ENCODE data around the gene ARRDC5. TPM values are rescaled to one million over a fixed set of nuclear protein-coding genes. Genes with fewer than 3 reads are reported as not detected.
"Not testable (repeated sequence)": the region's sequence is repeated elsewhere in the genome, so short reads cannot be mapped to it uniquely, and the experiment has no call there.

The ARRDC5 gene
- total RNA-seq (0.26 TPM), polyA plus RNA-seq (0.18 TPM)

DNA sequence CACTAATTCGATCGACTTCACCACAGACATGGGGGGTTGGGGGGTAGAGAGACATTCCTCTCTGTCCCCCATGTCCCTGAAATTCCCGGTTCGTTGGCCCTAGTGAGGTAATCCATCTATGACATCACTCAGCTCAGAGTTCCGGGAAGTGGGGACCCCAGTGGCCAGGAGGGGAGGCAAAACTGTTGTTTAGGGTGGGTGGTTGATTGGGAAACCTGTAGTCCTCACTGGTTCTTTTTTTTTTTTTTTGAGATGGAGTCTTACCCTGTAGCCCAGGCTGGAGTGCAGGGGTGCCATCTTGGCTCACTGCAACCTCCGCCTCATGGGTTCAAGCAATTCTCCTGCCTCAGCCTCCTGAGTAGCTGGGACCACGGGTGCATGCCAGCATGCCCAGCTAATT lies at the start of gene ARRDC5:
Gene ARRDC5, minus strand, starts transcription at position 101 of the 400 bp plus-strand sequence. Its CDS starts 71 bp downstream, at position 30.
- Histone ChIP-seq H3K4me3 (ENCODE audit: low read depth, low read length) (no peak within 1 kb of the TSS), H3K4me1 (ENCODE audit: insufficient read depth) (no peaks in the 10 kb centered on the region), H3K36me3 (ENCODE audit: insufficient read depth) (no peaks in the 10 kb centered on the region), H3K27ac (ENCODE audit: low read depth) (no peak within 1 kb of the TSS)
- WGBS: 72% methylated on average over 7 of the region's 7 CpGs
- DNase-seq (ENCODE audit: extremely low spot score): no peak

DNA sequence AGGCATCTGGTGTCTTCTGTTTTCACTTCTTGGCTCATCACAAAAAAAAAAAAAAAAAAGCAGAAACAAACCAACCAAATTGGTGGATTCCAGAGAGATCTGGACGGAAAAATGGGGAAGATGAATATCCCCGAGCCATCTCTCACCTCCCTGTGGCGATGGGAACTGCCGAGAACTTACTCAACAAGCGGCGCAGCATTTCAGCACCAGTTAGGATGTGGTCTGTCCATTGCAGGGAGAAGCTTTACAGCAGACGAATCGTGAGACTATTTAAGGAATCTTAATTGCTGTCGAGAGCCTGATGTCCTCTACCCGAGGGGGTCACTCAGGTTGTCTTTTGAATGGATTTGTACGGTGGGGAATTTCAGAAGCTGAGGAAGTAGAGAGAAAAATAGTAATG lies 49.0 kb upstream of the ARRDC5 start:
- Histone ChIP-seq H3K36me3 (ENCODE audit: insufficient read depth) (no peaks in the 10 kb centered on the region), H3K4me1 (ENCODE audit: insufficient read depth) (no peaks in the 10 kb centered on the region), H3K4me3 (ENCODE audit: low read depth, low read length) (no peak overlapping the region), H3K27ac (ENCODE audit: low read depth) (no peak overlapping the region)
- DNase-seq (ENCODE audit: extremely low spot score): no peak
- WGBS: 87% methylated on average over 11 of the region's 11 CpGs

DNA sequence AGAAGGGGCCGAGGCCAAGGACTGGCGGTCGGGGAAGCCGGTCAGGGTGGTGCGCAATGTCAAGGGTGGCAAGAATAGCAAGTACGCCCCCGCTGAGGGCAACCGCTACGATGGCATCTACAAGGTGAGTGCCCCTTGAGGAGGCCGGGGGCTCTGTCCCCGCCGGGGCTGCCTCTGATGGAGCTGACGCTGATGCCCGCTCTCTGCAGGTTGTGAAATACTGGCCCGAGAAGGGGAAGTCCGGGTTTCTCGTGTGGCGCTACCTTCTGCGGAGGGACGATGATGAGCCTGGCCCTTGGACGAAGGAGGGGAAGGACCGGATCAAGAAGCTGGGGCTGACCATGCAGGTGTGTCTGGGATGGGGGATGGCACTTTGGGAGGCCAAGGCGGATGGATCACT lies 48.0 kb upstream of the ARRDC5 start:
- not testable (repeated sequence) for H3K4me1 ChIP-seq (ENCODE audit: insufficient read depth); DNase-seq (ENCODE audit: extremely low spot score); H3K27ac ChIP-seq (ENCODE audit: low read depth); H3K4me3 ChIP-seq (ENCODE audit: low read depth, low read length); H3K36me3 ChIP-seq (ENCODE audit: insufficient read depth)
- 96% methylated on average over 23 of the region's 23 CpGs for WGBS

DNA sequence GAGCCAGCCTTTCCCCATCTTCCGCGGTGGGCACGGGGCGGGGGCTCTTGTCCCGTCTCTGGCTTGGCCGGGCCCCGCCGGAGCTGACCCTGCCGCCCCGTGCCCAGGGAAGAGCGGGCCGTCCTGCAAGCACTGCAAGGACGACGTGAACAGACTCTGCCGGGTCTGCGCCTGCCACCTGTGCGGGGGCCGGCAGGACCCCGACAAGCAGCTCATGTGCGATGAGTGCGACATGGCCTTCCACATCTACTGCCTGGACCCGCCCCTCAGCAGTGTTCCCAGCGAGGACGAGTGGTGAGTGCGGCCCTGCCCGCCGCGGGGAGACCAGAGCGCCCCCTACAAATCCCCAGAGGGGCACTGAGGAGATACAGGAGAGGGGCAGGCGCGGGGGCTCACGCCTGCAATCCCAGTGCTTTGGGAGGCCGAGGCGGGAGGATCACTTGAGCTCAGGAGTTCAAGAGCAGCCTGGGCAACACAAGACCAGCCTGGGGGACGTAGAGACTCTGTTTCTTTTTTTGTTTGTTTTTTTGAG lies 39.0 kb upstream of the ARRDC5 start:
- 98% methylated on average over 35 of the region's 35 CpGs for WGBS

DNA sequence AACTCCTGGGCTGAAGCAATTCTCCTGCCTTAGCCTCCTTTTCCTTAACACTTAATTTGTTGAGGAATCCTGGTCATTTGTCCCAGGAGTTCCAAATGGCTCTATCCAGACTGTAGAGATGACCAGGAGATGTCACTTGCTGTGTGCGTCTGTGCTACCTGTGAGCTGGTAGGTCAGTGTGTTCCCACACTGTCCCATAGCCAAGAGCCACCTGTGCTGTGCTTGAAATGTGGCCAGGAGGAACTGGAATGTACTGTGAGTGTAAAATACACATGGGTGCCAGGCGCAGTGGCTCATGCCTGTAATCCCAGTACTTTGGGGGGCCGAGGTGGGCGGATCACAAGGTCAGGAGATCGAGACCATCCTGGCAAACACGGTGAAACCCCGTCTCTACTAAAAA lies 36.8 kb upstream of the ARRDC5 start:
- no peak overlapping the region for H3K4me3 ChIP-seq (ENCODE audit: low read depth, low read length)
- no peaks in the 10 kb centered on the region for H3K36me3 ChIP-seq (ENCODE audit: insufficient read depth)
- no peaks in the 10 kb centered on the region for H3K4me1 ChIP-seq (ENCODE audit: insufficient read depth)
- H3K27ac ChIP-seq (ENCODE audit: low read depth): no peak overlapping the region
- DNase-seq (ENCODE audit: extremely low spot score): no peak
- WGBS: 91% methylated on average over 7 of the region's 7 CpGs

More for the DNA sequence above, 39.0 kb upstream of the ARRDC5 start:
- H3K4me3 ChIP-seq (ENCODE audit: low read depth, low read length); H3K36me3 ChIP-seq (ENCODE audit: insufficient read depth); H3K27ac ChIP-seq (ENCODE audit: low read depth); DNase-seq (ENCODE audit: extremely low spot score); H3K4me1 ChIP-seq (ENCODE audit: insufficient read depth): not testable (repeated sequence)

DNA sequence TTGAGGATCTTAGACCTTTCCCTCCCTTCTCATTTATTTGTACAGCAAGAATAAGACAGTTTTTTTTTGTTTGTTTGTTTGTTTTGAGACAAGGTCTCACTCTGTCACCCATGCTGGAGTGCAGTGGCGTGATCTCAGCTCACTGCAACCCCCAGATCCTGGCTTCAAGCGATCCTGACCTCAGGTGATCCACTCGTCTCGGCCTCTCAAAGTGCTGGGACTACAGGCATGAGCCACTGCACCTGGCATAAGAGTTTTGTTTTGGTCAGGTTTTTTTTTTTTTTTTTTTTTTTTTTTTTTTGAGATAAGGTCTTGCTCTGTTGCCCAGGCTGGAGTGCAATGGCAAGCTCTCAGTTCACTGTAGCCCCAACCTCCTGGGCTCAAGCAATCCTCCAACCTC lies 35.8 kb upstream of the ARRDC5 start:
- H3K4me3 ChIP-seq (ENCODE audit: low read depth, low read length); H3K27ac ChIP-seq (ENCODE audit: low read depth); DNase-seq (ENCODE audit: extremely low spot score); H3K4me1 ChIP-seq (ENCODE audit: insufficient read depth); H3K36me3 ChIP-seq (ENCODE audit: insufficient read depth): not testable (repeated sequence)
- WGBS: 96% methylated on average over 4 of the region's 4 CpGs

DNA sequence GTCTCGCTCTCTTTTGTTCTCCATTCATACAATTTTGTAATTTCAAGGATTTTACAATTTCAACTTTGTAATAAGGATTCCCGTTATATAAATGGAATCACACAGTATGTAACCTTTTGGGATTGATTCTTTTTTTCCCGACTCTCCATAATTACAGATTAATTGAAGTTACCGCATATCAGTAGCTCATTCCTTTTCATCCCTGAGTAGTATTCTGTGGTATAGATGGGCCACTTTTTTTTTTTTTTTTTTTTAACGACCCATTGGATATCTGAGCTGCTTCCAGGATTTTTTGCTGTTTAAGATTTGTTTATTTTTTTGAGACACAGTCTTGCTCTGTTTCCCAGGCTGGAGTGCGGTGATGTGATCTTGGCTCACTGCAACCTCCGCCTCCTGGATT lies 34.4 kb upstream of the ARRDC5 start:
- no peaks in the 10 kb centered on the region for H3K36me3 ChIP-seq (ENCODE audit: insufficient read depth)
- WGBS: 90% methylated on average over 7 of the region's 7 CpGs
- DNase-seq (ENCODE audit: extremely low spot score): no peak
- no peak overlapping the region for H3K4me3 ChIP-seq (ENCODE audit: low read depth, low read length)
- no peak overlapping the region for H3K27ac ChIP-seq (ENCODE audit: low read depth)
- H3K4me1 ChIP-seq (ENCODE audit: insufficient read depth): no peaks in the 10 kb centered on the region

DNA sequence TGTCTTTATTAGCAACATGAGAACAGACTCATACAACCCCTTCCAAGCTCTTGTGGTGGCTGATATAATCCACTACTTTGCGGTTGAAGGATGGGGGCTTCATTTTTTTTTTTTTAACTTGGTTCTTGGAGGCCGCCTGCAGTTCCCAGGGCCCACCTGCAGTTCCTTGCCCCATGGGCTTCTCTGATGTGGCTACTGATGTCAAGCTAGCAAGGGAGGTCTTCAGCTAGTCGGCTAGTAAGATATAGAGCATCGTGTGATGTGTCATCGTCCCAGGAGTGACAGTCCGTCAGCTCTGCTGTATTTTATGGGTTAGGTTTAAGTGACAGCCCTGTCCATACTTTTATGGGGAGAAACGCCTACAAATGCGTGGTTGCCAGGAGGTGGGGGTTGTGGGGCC lies 32.7 kb upstream of the ARRDC5 start:
- no peak for DNase-seq (ENCODE audit: extremely low spot score)
- Histone ChIP-seq H3K36me3 (ENCODE audit: insufficient read depth) (no peaks in the 10 kb centered on the region), H3K4me1 (ENCODE audit: insufficient read depth) (no peaks in the 10 kb centered on the region), H3K4me3 (ENCODE audit: low read depth, low read length) (no peak overlapping the region), H3K27ac (ENCODE audit: low read depth) (no peak overlapping the region)
- 93% methylated on average over 8 of the region's 8 CpGs for WGBS

DNA sequence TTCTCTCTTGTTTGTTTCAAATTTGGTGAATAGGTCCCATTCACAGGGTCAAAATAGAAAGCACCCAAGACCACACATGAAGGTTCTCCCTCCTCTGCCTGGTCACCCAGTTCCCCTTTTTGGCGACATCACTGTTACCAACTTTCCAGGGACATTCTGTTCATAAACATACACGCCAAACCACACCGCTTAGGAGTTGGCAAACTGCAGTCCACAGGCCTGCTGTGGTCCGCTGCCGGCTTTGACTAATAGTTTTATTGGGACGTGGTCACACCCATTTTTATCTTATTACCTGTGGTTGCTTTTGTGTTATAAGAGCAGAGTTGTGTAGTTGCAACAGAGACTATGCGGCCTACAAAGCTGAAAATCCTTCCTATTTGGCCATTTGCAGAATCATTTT lies 30.8 kb upstream of the ARRDC5 start:
- no peak for DNase-seq (ENCODE audit: extremely low spot score)
- 84% methylated on average over 7 of the region's 7 CpGs for WGBS
- Histone ChIP-seq H3K27ac (ENCODE audit: low read depth) (no peak overlapping the region), H3K36me3 (ENCODE audit: insufficient read depth) (no peaks in the 10 kb centered on the region), H3K4me3 (ENCODE audit: low read depth, low read length) (no peak overlapping the region), H3K4me1 (ENCODE audit: insufficient read depth) (no peaks in the 10 kb centered on the region)

DNA sequence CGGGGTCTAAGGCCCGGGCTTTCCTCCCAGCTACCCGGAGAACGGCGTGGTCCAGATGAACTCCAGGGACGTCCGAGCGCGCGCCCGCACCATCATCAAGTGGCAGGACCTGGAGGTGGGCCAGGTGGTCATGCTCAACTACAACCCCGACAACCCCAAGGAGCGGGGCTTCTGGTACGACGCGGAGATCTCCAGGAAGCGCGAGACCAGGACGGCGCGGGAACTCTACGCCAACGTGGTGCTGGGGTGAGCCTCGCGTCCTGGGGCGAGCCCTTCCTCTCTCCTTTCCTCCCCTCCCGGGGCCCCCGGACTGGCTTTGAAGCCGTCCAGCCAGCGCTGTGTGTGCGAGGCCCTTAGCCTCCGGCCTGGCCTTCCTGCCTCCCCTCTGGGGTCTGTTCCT lies 30.0 kb upstream of the ARRDC5 start:
- DNase-seq (ENCODE audit: extremely low spot score): no peak
- 97% methylated on average over 32 of the region's 32 CpGs for WGBS
- Histone ChIP-seq H3K4me1 (ENCODE audit: insufficient read depth) (no peaks in the 10 kb centered on the region), H3K27ac (ENCODE audit: low read depth) (no peak overlapping the region), H3K4me3 (ENCODE audit: low read depth, low read length) (no peak overlapping the region), H3K36me3 (ENCODE audit: insufficient read depth) (no peaks in the 10 kb centered on the region)

DNA sequence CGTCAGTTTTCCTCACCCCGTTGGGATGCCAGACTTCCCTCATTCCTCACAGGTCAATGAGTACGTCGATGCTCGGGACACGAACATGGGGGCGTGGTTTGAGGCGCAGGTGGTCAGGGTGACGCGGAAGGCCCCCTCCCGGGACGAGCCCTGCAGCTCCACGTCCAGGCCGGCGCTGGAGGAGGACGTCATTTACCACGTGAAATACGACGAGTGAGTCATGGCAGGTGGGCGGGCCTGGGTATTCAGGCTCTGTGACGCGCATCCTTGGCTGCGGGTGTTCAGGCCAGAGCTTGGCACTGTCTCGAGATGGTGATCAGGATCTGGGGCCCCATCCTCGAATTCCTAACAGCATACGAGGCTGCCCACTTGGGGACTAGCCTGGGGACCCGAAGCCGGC lies 28.0 kb upstream of the ARRDC5 start:
- no peak overlapping the region for H3K27ac ChIP-seq (ENCODE audit: low read depth)
- DNase-seq (ENCODE audit: extremely low spot score): no peak
- 92% methylated on average over 28 of the region's 28 CpGs for WGBS

DNA sequence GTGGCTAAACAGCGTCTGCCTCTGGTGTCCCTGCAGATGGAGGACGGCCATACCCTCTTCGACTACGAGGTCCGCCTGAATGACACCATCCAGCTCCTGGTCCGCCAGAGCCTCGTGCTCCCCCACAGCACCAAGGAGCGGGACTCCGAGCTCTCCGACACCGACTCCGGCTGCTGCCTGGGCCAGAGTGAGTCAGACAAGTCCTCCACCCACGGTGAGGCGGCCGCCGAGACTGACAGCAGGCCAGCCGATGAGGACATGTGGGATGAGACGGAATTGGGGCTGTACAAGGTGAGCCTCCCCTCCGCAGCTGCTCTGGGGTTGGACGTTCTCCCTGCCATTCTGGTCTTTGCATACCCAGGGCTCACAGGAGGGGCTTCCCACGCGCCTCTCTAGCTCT lies 26.5 kb upstream of the ARRDC5 start:
- Histone ChIP-seq H3K36me3 (ENCODE audit: insufficient read depth) (no peaks in the 10 kb centered on the region), H3K4me1 (ENCODE audit: insufficient read depth) (no peaks in the 10 kb centered on the region), H3K4me3 (ENCODE audit: low read depth, low read length) (no peak overlapping the region), H3K27ac (ENCODE audit: low read depth) (no peak overlapping the region)
- 92% methylated on average over 22 of the region's 22 CpGs for WGBS
- no peak for DNase-seq (ENCODE audit: extremely low spot score)

More for the DNA sequence above, 28.0 kb upstream of the ARRDC5 start:
- Histone ChIP-seq H3K4me3 (ENCODE audit: low read depth, low read length) (no peak overlapping the region), H3K4me1 (ENCODE audit: insufficient read depth) (no peaks in the 10 kb centered on the region), H3K36me3 (ENCODE audit: insufficient read depth) (no peaks in the 10 kb centered on the region)

DNA sequence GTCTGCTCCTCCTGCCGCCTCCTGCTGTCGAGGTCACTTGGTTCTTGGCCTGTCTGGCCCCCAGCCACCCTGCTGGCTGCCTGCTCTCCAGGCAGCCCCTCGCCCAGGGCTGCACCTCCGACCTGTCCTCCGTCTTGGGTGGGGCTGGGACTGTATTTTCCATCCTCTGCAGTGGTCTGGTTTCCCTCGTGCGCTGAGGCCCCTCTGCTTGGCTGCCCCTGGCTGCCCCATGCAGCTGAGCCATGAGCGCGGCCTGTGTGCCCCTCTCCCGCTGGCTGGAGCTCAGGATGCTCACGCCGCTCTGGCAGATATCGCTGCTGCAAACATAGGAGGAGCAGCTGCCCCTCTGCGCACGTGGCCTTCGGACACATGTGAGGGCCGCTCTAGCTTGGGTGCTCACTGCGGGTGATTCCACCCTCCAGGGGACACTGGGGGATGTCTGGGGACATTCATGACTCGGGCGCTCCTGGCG lies 20.6 kb upstream of the ARRDC5 start:
- Histone ChIP-seq H3K4me3 (ENCODE audit: low read depth, low read length) (no peak overlapping the region), H3K27ac (ENCODE audit: low read depth) (no peak overlapping the region), H3K4me1 (ENCODE audit: insufficient read depth) (no peaks in the 10 kb centered on the region), H3K36me3 (ENCODE audit: insufficient read depth) (no peaks in the 10 kb centered on the region)
- DNase-seq (ENCODE audit: extremely low spot score): no peak
- WGBS: 93% methylated on average over 21 of the region's 21 CpGs

DNA sequence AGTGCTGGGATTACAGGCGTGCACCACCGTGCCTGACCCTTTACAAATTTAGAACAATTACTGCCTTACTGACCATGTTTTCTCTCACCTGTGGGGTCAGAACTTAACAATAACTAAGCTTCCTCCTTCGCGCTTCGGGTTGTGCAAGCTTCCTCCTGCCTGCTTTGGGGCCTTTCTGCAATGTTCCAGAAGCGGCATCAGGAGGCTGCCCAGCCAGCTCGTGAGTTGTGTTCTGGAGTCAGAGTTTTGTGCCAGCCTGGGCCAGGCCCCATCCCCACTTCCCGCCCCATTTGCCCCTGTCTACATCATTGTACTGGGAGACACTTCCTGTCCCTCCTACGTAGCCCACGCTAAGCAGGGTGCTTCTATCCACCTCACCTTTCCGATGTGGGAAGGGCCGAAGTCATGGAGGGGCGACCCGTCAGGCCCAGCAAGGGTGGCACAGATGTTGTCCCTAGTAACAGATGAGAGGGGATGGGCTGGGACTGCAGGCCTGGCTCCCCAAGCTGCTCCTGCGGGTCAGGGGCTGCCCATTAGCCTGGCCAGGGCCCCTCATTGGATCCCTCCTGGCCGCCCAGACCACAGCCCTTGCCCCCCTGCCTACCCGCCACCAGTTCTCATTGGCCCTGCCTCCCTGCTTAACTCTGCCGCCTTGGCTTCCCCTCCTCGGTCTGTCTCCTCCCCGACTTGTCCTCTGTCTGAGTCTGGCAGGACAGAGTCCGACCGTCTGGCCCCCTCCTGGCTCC lies 20.0 kb upstream of the ARRDC5 start:
- 88% methylated on average over 22 of the region's 22 CpGs for WGBS
- Histone ChIP-seq H3K4me1 (ENCODE audit: insufficient read depth) (no peaks in the 10 kb centered on the region), H3K36me3 (ENCODE audit: insufficient read depth) (no peaks in the 10 kb centered on the region), H3K4me3 (ENCODE audit: low read depth, low read length) (no peak overlapping the region), H3K27ac (ENCODE audit: low read depth) (no peak overlapping the region)
- DNase-seq (ENCODE audit: extremely low spot score): no peak

All from urinary bladder (tissue), 4 donors.